D721Med (cell line): Measurements from ENCODE around the gene MARCOL.
"Not testable (repeated sequence)": the region's sequence is repeated elsewhere in the genome, so short reads cannot be mapped to it uniquely, and the experiment has no call there.

ENCODE experiments used
- DNase-seq: peaks from one replicate; pipeline ENCODE4 v3.0.0; 2011; ENCODE audit warnings: low spot score; ENCODE audit not compliant: insufficient read length
- FAIRE-seq: peaks from 2 replicates; lab custom pipeline; 2011; peaks lifted over from hg19 to GRCh38; lab: Jason Lieb, UNC
- TF ChIP-seq, protein P1 (sequence below): IDR thresholded peaks from 2 replicates; pipeline ENCODE4 v1.5.1; 2012; ENCODE audit warnings: mild to moderate bottlenecking, control low read depth; ENCODE audit not compliant: insufficient read depth; ENCODE audit errors: missing control alignments

MARCOL gene

DNA sequence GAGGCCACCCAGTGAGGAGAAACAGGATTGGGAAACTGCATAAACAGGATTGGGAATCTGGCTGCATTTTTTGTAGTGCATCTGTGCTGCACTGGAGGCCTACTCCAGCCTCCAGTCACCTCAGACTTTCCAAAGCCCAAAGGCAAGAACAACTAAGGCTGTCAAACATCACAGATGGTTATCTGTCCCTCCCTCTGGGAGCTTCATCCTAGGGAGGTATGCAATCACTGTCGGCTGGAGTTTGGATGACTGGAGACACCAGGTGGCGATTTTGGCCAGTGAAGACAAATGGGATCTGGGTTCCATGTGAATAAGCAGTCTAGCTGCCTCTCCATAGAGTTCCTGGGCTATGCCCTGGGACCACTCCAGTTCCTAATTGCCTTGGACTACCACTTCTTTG is 21.0 kb downstream of the MARCOL start:
- TF ChIP-seq, protein P1, sequence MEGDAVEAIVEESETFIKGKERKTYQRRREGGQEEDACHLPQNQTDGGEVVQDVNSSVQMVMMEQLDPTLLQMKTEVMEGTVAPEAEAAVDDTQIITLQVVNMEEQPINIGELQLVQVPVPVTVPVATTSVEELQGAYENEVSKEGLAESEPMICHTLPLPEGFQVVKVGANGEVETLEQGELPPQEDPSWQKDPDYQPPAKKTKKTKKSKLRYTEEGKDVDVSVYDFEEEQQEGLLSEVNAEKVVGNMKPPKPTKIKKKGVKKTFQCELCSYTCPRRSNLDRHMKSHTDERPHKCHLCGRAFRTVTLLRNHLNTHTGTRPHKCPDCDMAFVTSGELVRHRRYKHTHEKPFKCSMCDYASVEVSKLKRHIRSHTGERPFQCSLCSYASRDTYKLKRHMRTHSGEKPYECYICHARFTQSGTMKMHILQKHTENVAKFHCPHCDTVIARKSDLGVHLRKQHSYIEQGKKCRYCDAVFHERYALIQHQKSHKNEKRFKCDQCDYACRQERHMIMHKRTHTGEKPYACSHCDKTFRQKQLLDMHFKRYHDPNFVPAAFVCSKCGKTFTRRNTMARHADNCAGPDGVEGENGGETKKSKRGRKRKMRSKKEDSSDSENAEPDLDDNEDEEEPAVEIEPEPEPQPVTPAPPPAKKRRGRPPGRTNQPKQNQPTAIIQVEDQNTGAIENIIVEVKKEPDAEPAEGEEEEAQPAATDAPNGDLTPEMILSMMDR, result no peak
- DNase-seq (no peak), FAIRE-seq (no peak)

DNA sequence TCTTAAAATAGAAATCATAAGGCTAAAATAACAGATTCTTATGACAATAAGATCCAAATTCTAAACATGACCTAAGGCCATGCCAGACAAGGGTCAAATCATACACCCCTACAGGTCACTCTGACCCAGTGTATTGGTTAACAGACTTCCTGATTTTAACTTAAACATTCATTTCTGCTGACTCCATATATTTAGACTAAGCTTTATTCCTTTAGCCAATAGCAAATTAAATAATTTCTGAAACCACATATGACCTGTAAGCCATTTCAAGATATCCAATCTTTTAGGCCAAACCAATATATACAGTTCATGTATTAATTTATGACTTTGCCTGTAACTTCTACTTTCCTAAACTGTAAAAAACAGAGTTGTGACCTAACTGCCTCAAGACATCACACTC is 22.9 kb downstream of the MARCOL start:
- TF ChIP-seq, protein P1, result no peak
- FAIRE-seq, result no peak
- no peak for DNase-seq

DNA sequence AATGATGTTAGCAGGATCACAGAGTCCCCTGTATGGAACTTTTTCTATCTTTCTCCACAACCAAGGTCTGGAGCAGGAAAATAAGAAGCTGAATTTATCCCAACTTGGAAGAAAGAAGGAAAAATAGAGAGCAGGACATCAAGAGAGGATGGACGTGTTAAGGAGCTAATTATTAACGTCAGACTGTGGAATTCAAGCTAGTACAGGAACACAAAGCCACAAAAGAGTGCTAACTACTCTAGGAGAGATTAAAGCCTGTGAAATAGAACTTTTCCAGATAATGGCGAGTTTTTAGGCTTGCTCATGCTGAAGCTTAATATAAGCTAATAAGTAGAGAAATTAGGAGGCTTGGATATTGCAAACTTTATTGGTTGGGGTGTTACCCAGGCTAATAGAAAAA is 29.6 kb downstream of the MARCOL start:
- TF ChIP-seq, protein P1, result no peak
- FAIRE-seq, result no peak
- DNase-seq, result no peak

DNA sequence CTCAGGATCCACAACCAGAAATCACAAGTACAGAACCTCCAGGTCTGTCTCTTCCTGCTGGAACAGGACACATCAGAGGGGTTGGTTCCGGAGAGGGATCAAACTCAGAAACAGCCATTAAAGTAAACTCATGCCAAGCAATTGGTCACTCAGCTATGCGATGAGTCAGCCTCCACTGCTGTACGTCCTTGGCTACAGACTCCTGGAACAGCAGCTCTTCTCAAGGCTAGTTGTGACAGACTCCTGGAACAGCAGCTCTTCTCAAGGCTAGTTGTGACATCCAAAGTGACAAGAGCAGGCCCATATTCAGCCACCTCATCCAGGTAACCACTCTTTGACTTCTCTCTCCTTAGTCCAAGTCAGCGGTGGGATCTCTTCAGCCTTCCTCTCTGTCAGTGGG is 30.2 kb downstream of the MARCOL start, which contains the start of gene SPINK13:
SPINK13 (plus strand) TSS at position 229 of the 400 bp plus-strand sequence. CDS start 1,279 bp downstream, outside the sequence.
- no peak for FAIRE-seq
- TF ChIP-seq, protein P1, result no peak
- no peak for DNase-seq

DNA sequence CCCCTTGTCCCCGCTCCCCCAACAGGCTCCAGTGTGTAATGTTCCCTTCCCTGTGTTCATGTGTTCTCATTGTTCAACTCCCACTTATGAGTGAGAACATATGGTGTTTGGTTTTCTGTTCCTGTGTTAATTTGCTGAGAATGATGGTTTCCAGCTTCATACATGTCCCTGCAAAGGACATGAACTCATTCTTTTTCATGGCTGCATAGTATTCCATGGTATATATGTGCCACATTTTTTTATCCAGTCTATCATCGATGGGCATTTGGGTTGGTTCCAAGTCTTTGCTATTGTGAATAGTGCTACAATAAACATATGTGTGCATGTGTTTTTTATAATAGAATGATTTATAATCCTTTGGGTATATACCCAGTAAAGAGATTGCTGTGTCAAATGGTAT is 36.8 kb downstream of the MARCOL start:
- FAIRE-seq, DNase-seq: not testable (repeated sequence)

DNA sequence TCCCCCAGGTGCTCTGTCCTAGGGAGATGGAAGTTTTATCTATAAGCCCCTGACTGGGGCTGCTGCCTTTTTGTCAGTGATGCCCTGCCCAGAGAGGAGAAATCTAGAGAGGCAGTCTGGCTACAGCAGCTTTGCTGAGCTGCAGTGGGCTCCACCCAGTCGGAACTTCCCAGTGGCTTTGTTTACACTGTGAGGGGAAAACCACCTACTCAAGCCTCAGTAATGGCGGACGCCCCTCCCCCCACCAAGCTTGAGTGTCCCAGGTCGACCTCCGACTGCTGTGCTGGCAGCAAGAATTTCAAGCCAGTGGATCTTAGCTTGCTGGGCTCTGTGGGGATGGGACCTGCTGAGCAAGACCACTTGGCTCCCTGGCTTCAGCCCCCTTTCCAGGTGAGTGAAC is 42.6 kb downstream of the MARCOL start:
- not testable (repeated sequence) for FAIRE-seq, DNase-seq

DNA sequence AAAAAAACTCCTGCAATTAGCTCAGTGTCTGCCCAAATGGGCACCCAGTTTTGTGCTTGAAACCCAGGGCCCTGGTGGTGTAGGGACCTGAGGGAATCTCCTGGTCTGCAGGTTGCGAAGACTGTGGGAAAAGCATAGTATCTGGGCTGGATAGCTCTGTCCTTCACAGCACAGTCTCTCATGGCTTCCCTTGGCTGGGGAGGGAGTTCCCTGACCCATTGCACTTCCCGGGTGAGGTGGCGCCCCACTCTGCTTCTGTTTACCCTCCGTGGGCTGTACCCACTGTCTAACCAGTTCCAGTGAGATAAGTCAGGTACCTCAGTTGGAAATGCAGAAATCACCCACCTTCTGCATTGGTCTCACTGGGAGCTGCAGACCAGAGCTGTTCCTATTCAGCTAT is 43.0 kb downstream of the MARCOL start:
- not testable (repeated sequence) for DNase-seq, FAIRE-seq

DNA sequence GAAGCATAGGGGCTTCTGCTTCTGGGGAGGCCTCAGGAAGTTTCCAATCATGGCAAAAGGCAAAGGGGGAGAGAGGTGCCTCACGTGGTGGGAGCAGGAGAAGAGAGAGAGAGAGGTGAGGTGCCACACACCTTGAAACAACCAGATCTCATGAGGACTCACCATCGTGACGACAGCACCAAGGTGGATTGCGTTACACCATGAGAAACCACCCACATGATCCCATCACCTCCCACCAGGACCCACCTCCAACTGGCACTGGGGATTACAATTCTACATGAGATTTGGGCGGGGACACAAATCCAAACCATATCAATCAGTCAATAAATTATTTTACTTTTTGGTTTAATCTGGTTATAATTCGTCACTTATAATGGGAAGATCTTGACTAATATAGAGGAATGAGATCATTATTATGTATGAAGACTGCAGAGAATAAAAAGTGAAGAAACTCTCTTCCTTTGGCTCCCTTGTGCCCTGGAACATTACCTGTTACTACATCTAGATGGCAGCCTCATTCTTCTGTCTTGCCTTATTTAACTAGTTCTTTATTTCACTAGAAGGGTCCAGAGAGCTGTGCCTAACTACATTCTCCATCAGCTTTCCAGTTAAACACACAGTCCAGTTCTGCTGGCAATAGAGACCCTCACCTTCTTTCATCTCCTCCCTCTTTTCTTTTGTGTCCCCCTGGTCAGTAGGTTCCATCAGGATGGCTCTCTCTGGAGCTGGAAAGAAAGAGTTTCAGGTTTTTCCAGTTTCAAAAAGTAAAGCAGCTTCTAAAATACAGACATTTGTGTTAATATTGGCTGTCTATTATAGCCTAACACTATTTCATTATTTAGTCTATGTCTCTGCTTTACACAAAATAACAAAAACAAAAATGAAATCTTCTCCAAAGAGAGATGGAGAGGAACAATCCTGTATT is 52.2 kb downstream of the MARCOL start:
- TF ChIP-seq, protein P1, result peak; percentile 49
- DNase-seq, result no peak
- no peak for FAIRE-seq
